GM19351 (cell line): ENCODE measurements around the gene PRKAG2.
"Not testable (repeated sequence)": the region's sequence is repeated elsewhere in the genome, so short reads cannot be mapped to it uniquely, and the experiment has no call there.

Experiments used
- ATAC-seq: cut with Tn5 transposase; IDR thresholded peaks from one replicate; pipeline ENCODE4 v1.9.1; 2021; ENCODE audit warnings: mild to moderate bottlenecking, moderate library complexity; ENCODE audit not compliant: unreplicated experiment

PRKAG2 gene

DNA sequence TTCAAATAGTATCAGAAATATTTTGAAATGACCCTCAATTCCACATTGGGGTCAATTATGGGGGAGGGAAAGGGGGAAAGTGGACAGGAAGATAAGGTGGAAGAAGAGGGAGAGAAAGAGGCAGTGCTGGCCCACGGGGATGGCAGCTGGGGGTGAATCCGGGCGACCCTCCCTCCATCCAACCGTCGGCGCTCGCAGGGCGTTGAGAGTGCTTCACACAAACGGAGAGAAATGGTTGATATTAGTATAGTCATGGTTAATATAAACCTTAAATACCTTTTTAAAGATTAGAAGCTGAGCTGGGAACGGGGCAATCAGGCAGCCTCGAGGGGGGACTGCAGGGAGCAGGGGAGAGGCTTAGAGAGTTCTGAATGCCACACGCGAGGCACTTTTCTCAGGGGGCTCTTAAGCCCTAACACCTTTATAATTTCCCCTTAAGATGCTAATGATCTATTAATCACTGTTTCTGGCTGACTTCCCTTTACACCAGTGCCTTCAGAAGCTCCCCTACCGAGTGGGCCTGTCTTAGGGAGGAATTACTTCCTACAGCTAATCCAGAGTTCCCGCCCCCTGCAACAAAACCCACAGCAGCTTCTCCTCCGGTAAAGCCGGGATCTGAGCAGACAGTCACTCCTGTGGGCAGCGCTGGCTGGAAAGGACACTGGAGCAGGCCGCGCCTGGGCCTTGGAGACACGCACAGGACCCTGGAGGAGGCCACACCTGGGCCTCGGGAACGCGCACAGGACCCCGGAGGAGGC is 39.5 kb downstream of the PRKAG2 start:
- no peak for ATAC-seq

GRCh38 chr7:151836927-151837205 is 40.0 kb downstream of the PRKAG2 start:
- no peak for ATAC-seq

DNA sequence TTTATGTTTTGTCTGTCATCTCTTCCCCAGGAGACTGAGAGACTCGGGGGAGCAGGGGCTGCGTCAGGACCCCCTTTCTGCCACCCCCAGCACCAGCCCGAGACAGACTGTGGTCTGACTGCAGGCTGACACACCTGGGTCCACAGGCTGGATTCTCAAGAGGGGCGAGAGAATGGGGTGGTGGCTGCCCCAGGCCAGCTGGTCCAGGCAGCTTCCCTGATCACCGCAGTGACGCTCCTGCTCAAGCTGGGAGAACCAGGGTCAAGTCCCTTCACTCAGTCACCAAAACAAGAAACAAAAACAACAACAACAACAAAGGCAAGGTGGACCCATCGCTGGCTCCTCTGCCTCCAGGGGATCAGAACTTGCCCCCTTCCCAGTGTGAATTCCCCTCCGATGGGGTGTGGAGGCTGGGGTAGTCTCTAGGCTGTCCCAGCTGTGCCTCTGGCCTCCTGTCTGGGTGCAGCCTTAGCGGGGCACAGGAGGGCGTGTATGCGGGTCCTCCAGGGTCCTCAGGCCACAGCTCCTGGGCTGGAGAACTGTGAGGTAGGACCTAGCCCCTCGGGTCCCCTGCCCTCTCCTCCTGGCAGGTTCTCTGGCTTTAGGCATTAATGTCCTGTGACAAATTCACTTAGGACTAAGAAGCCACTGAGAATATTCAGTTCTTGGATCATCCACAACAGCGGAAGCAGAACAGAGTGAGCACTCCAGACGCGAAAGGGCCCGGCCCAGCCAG is 40.6 kb downstream of the PRKAG2 start:
- no peak for ATAC-seq

DNA sequence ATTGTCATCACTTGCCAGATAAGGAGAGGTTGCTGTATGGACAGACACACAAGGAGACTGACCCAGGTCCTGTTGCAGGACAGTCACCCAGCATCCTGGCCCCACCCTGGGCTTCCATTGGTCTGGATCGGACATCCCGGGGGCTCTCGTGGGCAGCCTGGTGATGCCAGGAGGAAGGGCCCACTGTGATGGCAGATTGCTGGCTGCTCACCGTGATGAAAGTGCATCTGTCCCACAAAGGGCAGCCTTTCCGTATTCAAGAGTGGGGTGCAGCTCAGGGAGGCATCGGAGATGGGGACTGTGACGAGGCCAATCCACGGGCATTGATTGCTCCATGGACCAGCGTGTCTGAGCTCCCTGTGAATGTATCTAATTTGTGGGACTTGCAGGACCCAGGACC is 41.3 kb downstream of the PRKAG2 start:
- no peak for ATAC-seq

GRCh38 chr7:151834271-151835035 is 42.5 kb downstream of the PRKAG2 start:
- ATAC-seq: no peak

DNA sequence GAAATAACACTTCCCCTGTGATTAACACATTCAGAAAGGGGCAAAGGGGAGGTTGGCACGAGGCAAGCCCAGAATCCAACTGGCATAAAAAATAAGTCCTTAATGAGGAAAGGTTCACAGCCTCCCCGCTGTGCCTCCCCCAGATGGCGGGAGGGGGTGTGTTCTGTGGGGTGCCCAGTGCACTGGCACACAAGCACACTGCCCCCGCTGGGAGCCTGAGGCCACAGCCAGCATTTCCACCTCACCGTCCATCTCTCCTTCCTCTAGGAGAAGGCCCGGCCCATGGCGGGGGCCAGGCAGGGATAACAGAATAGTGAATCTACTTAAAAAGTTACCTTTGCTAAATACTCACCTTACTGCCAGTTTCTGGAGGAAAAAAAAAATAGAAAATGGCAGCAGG is 43.2 kb downstream of the PRKAG2 start:
- no peak for ATAC-seq

DNA sequence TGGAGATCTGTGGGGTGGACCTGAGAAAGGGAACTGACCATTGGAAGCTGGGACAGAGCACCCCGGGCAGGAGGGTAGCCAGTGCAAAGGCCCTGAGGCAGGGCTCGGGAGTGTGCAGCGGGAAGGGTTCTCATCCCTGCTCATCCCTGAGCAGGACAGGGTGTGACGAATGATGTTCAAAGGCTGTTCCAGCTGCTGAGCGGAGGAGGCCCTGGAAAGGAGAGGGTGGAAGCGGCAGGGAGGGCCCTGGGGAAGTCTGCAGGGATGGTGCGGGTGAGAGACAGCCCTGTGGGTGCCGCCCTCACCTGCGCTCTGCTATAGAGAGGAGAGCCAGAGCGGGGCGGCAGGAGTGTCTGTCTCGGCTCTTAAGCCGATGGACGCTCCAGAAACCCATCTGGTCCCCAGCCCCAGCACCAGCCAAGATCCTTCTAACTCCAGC is 43.7 kb downstream of the PRKAG2 start:
- no peak for ATAC-seq

DNA sequence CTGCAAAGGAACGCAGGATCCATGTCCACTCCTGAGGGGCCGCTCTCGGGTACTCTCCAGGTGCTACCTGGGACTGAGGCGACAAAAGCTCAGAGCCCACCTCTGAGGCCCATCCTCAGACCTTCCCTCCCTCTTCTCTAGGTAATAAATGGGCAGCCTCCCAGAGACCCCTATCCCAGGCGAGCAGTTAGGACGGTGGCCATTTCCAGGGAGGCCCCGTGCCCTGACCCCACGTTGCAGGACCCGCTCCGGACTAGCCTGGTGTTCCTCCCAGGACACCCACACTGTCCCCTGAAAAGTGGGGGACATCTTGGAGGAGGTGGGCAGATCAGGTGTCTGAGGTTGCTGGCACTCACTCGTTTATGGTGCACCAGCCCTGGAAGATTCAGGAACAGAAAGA is 44.3 kb downstream of the PRKAG2 start:
- no peak for ATAC-seq

- ATAC-seq: no peak
Observed at GRCh38 chr7:151832138-151832537, 44.8 kb downstream of the PRKAG2 start.

DNA sequence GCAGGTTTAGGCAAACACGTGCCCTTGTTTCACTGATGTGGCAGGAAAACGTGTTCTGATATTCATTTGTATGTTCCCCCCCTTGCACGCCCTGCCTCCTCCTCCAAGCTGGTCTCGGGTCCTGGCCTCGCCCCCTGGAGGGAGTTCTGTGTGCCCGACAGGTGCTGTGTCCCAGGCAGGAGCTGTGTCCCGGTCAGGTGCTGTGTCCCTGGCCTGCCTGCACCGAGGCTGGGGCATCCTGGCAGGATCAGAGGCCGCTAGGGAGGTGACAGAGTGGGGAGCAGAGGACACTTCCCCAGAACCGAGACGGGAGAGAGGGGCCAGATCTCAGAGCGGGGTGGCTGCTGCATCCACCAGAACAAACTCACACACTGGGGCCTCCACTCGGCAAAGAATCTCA is 45.3 kb downstream of the PRKAG2 start:
- no peak for ATAC-seq

GRCh38 chr7:151830121-151830830 is 46.6 kb downstream of the PRKAG2 start:
- ATAC-seq: no peak

GRCh38 chr7:151829707-151830106 is 47.2 kb downstream of the PRKAG2 start:
- no peak for ATAC-seq

DNA sequence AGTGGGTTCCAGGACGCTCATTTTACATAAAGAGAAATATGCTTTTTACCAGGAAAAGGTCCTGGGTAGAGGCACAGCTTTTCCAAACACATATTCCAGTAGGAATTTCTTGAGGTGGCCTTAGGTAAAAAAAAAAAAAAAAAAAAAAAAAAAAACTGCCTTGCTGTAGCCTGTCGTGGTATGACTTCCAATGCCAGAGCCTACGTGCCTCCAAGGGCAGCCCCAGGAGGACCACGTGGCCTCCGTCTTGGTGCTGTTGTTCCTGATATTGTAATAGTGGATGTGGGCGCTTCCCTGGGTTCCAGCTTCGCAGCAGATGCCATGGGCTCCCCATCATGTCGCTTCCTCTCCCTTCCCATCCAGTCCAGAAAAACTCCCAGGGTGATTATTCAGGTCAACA is 49.3 kb downstream of the PRKAG2 start:
- no peak for ATAC-seq

DNA sequence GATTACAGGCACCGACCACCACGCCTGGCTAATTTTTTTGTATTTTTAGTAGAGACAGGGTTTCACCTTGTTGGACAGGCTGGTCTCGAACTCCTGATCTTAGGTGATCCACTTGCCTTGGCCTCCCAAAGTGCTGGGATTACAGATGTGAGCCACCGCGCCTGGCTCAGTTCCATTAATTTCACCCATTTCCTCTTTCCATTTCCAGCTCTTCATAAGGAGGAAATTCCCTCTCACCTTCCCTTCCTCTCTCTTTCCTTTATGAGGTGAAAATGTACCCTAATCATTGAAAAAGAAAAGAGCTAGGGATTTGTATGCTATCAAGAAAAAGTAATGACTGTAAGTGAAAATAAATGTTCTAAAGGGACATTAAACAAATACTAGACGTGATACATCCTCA is 50.6 kb downstream of the PRKAG2 start:
- ATAC-seq: not testable (repeated sequence)

DNA sequence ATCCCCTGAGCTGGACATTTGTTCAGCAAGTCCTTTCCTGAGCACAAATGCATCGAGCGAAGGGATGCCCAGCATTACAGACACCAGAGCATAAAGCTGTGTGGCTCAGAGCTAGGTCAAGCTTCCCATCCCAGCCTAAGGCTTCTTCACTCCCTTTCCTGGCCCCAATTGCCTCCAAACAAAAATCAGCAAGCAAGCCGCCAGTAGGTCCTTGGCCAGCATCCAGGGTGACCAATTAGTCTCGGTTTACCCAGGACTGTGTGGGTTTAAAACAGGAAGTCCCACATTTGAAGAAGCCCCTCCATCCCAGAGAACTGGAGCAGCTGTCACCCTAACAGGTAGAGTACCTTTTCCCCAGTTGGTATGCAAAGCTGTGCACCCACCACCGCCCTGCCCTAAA is 51.2 kb downstream of the PRKAG2 start:
- ATAC-seq: no peak

DNA sequence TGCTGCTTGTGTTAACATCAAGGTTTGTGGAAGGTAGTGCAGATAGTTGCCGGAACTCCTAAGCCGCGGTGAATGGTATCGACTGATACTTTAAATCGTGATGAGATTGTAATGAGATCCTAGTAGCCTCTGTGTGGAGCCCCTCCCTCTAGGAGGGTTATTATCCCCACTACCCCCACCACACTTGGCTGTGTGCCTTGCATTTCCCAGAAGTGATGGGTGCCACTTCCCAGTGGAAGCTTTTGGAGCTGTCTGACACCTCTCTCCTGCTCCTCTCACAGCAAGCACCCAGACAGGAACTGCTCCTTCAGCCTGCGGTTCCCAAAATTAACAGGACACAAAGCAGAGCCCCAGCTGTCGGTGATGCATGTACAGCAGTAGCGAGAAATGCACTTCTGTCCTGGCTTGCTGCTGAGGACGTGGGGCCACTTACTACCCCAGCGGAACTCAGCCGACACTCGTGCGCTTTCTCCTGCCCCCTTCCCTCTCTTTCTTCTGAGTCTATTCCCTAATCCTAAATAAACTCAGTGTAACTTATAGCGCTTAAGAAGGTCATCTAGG is 52.5 kb downstream of the PRKAG2 start:
- no peak for ATAC-seq

DNA sequence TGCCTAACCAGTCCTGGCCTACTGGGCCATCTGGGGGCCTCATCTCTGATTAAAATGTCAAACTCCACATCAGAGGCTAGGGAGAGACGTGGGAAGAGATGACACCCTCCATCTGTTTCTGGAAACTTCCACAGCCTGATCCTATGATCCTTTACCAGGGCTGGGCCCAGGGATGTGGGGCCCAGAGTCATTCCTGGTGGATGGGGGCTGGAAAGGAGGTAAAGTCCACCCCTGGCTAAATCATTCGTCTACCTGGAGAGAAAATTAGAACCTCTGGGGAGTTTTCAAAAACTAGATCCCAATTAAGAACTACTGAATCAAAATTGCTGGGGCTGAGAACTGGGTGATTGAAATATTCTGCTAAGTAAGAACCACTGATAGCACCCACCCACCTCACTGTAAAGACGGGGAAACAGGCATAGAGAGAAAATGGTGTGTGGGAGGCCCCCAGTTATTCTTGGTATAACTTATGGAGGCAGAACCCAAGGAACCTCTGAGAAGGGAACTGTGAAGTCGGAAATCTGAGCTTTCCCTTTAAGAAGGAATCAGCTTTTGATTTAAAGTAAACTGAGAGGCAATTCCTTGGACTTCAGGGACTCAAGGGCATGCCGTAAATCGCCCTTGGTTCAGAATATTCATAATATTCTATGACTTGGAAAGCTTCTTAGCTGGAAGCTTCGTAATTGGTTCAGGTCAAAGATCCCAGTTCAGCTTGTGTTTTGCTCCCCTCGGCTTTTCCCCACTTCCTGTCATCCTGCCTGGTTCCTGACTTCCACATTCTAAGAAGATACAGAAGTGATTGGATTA is 53.1 kb downstream of the PRKAG2 start:
- ATAC-seq: no peak

- ATAC-seq: no peak
Observed at GRCh38 chr7:151822541-151823181, 54.3 kb downstream of the PRKAG2 start.

GRCh38 chr7:151821806-151822540 is 54.9 kb downstream of the PRKAG2 start:
- ATAC-seq: no peak
